HG03575 (cell line): ENCODE data around the gene PDXDC1.
"Not testable (repeated sequence)": the region's sequence is repeated elsewhere in the genome, so short reads cannot be mapped to it uniquely, and the experiment has no call there.

Experiments used
- ATAC-seq: cut with Tn5 transposase; IDR thresholded peaks from one replicate; pipeline ENCODE4 v1.9.1; 2021; ENCODE audit not compliant: unreplicated experiment, insufficient number of reproducible peaks, low FRiP score; ENCODE audit errors: extremely low read depth

The PDXDC1 gene

DNA sequence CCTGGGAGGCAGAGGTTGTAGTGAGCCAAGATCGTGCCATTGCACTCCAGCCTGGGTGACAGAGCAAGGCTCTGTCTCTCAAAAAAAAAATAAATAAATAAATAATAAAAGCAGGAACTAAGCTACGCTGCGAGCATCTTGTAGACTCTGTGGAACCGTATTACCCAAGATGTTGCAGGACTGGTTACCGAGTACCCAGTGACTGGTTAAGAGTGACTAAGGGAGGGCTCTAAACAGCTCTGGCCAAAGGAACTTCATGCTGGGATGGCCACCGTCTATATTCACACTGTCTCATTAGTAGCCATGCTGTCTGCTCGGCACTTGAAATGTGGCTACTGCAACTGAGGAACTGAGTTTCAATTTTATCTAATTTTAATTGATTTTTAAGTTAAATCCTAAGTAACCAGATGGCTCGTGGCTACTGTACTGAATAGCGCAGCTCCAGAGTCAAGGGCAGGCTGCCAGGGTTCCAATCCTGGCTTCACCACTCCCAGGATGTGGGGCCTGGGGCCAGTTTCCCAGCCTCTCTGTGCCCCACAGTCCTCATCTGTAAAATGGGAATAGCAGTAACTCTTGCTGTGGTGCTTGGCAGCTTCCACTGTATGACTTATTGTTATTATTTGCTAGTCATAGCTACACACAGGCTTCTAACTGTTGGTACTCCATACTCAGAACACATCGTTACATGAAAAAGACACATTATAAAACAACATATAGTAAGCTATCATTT is 78.1 kb downstream of the PDXDC1 start:
- no peak for ATAC-seq

DNA sequence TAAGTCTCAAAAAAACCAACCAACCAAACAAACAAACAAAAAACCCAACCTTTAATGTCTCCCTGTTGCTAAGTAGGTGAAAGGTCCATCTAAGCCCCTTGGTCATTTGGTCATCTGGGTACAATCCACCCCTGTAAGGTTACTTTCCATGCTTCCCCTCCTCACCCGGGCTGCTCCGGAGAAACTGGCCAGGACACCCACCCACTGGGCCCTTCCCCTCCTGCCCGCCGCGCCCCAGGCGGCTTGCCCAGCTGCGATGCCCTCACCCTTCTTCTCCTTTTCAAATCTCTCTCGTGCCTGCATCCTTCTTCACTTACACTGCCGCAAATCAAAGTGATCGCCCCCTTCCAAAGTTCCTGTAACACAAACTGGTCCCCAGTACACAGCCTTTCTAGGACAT is 79.1 kb downstream of the PDXDC1 start:
- ATAC-seq = no peak

DNA sequence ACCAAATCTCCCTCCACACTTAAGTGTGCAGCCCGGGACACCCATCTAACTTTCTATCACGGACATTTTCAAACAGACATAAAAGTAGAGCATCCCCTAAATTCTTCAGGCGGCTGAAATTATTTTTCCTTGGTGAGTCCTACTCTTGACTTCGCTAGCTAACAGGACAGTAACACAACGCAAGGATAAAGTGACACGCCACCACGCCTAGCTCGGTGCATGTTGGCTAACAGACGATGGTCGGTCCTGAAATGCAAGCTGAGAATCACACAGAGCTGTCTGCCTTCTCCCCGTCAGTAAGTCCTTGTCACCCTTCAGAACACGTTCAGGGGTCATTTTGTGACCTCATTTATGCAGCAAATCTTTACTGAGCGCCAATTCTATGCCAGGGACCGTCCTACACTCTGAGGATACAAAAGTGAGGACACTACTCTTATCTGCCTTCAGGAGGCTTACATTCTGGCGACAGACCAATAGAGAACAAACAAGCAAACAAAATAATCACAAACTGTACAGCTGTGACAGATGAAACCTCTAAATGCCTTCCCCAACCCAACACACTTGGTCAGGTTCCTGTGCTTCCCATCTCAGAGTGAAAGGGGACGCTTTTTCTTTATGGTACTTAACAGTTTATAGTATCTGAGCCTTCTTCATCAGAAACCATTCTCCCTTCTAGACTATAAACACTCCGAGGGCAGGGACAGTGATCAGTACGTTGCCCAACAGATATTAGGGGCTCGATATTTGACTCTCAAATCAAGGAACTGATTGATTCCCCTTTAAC is 79.7 kb downstream of the PDXDC1 start:
- no peak for ATAC-seq

DNA sequence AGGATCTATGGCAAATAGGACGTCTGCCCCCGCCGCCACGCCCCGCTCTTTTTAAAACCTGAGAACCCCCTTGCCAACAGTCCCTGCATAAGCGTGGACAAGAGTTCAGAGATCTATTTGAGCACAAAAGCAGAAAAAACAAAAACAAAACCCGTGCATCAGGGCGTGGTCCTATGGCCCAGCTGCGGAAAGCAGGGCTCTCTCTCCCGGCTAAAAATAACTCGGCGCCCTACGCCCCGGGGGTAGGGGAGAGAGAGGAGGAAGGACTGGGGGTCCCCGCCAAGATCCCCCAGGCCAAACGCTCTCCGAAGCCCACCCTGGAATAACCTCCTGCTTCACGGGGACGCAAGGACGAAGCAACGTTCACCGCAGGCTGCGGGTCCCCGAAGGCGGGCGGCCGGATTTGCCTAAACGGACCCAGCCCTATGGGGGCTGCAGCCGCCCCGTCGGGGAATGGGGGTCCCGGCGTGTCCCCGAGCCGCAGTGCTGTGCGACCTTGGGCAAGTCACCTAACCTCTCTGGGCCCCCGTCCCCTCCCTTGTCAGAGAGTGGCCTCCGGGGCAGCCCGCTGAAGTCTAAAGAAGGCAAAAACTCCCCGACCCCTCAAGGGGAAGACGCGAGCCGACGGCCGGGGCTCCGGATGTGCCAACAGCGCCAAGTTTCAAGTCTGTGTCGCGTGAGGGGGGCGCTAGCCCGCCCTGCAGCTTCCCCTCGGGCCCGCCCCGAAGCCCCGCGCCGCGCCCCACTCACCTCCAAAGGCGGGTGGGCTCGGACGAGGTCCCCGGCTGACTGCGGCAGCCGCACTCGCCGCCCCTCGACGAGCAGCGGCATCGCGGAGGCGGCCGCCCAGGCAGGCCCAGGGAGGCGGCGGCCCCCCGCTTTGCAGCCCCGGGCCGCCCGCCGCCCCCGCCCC is 80.6 kb downstream of the PDXDC1 start:
- no peak for ATAC-seq

DNA sequence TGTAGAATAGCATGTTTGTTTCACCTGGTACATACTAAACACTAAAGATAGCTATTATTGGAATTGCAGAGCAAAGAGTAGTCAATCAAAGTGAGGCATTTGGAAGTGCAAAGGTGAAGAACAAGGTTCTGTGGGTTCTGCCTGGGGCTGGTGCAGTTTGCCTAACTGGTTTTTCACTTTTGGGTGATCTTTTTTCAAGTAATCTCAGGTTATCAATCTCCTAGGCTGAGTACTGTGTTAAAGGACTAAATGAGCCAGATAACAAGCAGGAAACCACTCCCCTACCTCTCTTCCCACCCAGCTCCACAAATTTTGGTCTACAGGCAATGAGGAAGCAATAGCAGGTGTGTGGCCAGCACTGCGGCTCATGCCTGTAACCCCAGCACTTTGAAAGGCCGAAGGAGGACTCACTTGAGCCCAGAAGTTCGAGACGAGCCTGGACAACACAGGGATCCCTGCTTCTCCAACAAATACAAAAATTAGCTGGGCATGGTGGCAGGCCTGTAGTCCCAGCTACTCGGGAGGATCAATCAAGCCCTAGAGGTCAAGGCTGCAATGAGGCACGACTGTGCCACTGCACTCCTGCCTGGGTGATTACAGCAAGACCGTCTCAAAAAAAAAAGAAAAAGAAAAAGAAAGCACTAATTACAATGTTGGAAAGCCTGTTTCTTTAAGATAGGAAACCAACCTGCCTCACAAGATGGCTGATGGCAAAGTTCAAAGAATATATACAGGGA is 83.0 kb downstream of the PDXDC1 start:
- no peak for ATAC-seq

DNA sequence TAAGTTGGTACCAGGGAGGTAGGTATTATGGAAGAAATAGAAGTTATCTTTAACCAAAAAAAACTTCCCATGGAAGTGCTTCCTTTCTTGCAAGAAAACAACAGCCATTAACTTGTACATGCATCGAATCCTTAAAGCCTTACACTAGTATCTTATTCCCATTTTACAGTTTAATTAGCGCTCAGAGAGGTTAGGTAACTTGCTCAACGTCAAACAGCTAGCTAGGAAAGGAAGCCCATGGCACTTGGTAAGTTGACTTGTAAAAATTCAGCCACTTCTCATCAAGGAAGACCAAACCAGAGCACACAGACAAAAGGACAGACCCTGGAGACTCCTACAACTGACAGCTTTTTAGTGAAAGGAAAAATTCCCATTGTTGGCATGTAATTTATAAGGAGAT is 84.5 kb downstream of the PDXDC1 start:
- no peak for ATAC-seq

DNA sequence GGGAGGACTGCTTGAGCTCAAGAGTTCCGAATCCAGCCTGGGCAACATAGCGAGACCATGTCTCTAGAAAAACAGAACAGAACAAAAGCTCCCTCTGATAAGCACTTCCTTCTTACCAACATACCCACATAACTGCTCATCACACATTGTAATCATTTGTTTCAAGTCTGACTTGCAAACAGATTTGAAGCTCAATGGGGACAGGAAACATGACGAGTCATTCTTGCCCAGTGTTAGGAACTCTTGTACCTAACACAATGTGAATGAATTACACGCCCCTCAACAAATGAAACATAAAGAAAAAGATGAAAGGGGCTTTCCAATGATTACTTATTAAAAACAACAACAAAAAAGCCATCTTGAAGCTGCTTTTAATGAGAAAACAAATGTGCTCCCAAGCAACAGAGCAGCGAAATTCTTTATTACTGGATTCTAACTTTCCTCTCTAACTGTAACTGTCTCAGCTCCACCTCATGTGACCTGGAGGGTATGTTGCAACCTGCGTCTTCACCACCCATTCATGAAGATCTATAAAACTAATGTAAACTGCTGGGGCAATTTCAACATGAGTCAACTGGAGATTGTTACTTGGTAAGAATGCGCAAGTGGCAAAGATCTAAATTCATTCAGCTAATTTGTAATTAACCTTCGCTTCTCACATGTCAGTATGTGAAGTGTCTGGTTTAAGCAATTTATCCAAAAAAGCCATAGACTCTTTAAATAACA is 87.4 kb downstream of the PDXDC1 start:
- ATAC-seq = not testable (repeated sequence)

DNA sequence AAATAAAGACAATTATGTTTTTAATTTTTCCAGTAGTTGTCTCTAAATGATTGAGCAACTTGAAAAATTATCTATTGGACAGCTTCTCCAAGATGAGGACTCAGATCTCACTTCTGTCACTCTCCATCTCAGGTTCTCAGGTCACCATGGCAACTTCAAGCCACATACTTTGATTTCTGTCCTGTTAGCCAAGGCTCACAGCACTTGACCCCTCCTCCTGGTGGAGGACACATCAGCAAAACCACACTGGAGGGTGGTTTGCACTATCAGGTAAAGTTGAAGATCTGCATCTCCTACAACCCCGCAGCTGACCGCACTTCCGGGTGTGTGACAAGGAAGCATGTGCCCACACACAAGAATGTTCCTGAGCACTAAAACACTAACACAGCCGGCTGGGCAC is 91.1 kb downstream of the PDXDC1 start:
- not testable (repeated sequence) for ATAC-seq

DNA sequence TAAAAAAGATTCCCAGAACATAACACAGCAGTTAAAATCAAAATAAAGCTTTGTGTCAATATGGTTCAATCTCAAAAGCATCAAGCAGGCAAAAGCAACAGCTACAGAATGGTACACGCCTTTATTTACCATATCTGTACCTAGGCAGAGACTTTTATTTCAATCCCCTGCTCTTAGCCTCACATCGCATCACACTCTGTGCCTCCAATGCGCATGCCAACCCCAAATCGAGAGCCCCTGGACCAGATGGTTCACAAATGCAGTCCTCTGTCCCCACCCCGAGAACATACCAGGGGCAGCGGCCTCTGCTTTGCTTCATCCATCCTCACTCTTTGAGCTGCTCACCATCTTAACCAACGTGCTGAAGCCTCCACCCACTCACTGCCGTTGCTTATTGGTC is 91.9 kb downstream of the PDXDC1 start:
- ATAC-seq = not testable (repeated sequence)

DNA sequence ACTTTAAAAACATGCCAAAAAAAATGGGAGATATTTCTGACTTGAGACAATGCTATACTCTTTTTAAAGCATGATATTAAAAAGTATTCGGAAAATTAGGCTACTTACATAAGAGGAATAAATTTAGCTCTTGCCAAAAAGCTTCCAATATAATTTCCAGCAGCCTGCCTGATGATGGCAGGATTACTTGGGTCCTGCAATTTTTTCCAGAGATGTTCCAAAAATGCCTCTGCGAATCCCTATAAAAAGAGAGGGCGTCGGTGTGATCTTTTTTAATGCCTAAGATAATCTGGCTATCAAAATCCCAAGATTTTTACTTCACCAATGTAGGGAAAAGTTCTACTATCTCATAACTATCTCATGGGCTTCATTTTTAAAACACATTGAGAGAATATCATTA is 96.2 kb downstream of the PDXDC1 start:
- not testable (repeated sequence) for ATAC-seq

DNA sequence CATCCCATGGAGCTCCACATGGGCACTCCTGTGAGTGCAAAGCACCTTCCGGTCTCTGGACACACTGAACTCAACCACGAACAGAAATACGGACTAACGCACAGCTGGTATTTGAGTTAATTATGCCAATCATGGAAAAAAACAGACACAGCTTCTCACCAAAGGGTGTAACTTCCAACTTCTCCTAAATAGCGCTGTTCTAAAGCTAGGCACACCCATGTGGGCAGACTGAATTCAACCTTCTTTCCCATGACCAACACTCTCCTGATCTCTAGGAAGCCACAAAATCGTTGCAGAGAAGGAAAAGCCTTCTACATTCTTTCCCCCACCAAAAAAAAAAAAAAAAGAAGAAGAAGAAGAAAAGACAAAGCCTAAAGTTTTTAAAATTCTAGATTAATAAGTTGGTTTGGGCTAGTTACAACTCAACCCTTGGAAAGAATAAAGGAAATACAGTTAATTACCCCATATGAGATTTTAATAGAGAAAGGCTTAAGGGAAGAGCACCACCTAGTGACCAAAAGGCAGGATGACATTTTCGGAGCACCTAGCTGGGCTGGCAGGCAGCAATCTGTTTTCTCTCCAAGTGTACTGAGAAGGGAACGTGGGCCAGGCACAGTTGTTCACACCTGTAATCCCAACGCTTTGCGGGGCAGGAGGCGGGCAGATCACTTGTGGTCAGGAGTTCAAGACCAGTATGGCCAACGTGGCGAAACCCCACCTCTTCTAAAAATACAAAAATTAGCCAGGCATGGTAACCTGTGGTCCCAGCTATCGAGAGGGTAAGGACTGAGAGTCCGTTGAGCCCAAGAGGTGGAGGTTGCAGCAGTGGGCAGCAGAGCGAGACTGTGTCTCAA is 97.3 kb downstream of the PDXDC1 start:
- ATAC-seq = not testable (repeated sequence)

DNA sequence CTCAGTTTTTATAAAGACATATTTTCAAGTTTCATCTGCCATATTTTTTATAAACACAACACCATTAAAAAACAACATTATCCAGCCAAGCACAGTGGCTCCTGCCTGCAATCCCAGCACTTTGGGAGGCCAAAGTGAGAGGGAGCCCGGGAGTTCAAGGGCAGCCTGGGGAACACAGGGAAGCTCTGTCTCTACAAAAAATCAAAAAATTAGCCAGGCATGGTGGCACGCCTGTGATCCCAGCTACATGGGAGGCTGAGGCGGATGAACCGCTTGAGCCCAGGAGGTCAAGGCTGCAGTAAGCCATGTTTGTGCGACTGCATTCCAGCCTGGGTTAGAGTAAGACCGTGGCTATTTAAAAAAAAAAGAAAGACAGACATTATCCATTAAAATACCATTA is 98.3 kb downstream of the PDXDC1 start:
- ATAC-seq = no peak

DNA sequence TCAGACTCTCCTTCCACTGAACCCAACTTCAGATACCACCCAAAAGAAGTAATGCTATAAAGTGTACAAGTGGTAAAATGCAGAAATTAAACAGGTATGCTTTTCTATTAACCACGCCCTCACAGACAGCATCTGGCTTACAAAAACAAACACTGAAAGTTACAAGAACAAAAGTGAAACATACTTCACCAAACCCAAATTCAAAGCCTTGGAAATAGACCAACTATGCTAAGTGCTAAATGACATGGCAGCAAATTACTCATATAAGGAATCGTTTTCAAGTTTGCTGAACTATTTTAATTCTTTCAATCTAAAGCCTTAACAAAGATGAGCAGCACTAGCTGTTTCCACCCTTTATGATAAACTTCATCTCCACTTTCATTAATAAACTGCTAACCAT is 101.3 kb downstream of the PDXDC1 start:
- ATAC-seq = not testable (repeated sequence)

DNA sequence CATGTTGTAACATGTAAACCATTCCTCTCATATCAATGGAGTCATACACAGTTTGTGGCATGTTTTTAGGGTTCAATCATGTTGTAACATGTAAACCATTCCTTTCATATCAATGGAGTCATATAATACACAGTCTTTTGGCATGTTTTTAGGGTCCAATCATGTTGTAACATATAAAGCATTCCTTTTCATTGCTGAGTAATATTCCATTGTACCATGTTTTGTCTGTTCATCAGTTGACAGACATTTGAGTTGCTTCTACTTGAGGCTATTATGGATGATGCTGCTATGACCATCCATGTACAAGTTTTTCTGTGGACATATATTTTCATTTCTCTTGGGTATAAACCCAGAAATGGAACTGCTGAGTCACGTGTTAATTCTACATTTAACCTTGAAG is 106.1 kb downstream of the PDXDC1 start:
- ATAC-seq = not testable (repeated sequence)

DNA sequence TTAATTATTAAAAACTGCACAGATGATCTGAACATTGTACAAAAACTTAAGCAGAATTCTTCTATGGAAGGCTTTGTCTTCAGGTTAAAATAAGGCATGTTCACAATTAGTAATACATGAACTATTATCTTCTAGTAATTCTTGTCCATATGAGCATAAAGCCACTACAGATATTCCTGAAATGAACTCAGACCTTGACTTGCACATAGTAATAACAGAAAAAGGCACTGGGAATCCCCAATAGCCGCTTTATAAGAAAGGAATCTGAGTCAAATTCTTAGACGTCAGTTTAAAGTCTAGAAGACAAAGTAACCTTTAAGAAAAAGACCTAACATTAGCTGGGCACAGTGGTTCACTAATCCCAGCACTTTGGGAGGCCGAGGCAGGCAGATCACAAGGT is 108.0 kb downstream of the PDXDC1 start:
- ATAC-seq = not testable (repeated sequence)

DNA sequence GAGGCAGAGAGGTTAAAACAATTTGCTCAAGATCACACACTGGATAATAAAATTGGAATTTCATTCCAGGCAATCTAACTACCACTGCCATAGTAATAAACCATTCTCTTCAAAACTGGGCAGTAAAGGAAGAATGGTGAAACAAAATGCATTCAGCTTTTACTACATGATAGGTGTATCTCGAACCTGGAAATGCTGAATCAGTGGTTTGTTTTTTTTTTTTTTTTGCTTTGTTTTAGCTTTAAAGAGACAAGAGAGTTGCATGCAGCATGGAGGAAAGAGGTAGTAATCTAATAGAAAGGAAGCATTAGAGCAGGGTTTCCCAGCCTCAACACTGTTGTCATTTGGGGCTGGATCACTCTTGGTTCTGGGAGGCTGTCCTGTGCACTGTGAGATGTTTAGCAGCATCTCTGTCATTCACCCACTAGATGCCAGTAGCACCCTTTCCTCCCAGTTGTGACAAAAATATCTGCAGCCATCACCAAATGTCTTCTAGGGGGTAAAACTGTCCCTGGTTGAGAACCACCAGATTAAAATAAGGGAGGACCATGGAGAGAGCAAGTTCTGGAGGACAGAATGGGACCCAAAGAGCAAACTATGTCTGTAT is 115.9 kb downstream of the PDXDC1 start:
- not testable (repeated sequence) for ATAC-seq

DNA sequence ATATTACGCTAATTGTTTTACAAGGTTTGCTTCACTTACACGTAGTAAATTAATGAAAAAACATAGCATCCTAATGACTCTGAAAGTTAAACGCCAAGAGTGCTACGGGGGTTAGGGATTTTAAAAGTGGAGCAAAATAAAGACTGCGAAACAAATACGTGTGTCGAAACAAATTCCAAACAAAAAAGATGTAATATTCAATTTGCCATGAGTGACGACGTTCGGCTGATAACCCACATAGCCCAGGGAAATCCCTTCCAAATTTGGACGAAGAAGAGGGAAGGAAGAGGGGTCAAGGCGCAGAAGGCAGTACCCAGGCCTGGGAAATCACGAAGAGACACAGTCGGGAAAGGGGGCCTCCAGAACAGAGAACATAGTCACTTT is 118.7 kb downstream of the PDXDC1 start:
- not testable (repeated sequence) for ATAC-seq
